H1 (cell line): ENCODE measurements around the gene APAF1.

Experiments
- TAF1 ChIP-seq: IDR thresholded peaks from 2 replicates; pipeline ENCODE4 v1.6.1; 2011; ENCODE audit warnings: mild to moderate bottlenecking, low read depth, low read length
- TF ChIP-seq, protein P1 (sequence below), 3 experiments: IDR thresholded peaks; 1 replicate in 2 of 3; 2 replicates in 1 of 3; pipeline versions ENCODE4 v1.5.1 to v1.6.1; 2011; ENCODE audit warnings: low read length in 3 of 3, mild to moderate bottlenecking in 3 of 3, inconsistent platforms in 2 of 3, low read depth in 1 of 3, moderate library complexity in 1 of 3; ENCODE audit not compliant: insufficient read depth in 1 of 3; ENCODE audit errors: control extremely low read depth in 1 of 3

GRCh38 chr12:98757455-98757854 lies 112.4 kb downstream of the APAF1 start:
- TF ChIP-seq, protein P1, sequence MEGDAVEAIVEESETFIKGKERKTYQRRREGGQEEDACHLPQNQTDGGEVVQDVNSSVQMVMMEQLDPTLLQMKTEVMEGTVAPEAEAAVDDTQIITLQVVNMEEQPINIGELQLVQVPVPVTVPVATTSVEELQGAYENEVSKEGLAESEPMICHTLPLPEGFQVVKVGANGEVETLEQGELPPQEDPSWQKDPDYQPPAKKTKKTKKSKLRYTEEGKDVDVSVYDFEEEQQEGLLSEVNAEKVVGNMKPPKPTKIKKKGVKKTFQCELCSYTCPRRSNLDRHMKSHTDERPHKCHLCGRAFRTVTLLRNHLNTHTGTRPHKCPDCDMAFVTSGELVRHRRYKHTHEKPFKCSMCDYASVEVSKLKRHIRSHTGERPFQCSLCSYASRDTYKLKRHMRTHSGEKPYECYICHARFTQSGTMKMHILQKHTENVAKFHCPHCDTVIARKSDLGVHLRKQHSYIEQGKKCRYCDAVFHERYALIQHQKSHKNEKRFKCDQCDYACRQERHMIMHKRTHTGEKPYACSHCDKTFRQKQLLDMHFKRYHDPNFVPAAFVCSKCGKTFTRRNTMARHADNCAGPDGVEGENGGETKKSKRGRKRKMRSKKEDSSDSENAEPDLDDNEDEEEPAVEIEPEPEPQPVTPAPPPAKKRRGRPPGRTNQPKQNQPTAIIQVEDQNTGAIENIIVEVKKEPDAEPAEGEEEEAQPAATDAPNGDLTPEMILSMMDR (IDR thresholded peaks at IDR 0.05; ENCODE audit: control extremely low read depth in 1 of 3, insufficient read depth in 1 of 3, low read depth in 1 of 3, low read length in 3 of 3), result no peak
- TF ChIP-seq TAF1, result no peak
